GM19240 (cell line): ENCODE measurements around the gene WHRN.
A peak's percentile ranks its signal among the peaks of the same experiment; 100 is the strongest.

Experiments used
- DNase-seq: peaks from one replicate; pipeline ENCODE4 v3.0.0; 2011; ENCODE audit warnings: low spot score; ENCODE audit not compliant: insufficient read length

Gene WHRN

DNA sequence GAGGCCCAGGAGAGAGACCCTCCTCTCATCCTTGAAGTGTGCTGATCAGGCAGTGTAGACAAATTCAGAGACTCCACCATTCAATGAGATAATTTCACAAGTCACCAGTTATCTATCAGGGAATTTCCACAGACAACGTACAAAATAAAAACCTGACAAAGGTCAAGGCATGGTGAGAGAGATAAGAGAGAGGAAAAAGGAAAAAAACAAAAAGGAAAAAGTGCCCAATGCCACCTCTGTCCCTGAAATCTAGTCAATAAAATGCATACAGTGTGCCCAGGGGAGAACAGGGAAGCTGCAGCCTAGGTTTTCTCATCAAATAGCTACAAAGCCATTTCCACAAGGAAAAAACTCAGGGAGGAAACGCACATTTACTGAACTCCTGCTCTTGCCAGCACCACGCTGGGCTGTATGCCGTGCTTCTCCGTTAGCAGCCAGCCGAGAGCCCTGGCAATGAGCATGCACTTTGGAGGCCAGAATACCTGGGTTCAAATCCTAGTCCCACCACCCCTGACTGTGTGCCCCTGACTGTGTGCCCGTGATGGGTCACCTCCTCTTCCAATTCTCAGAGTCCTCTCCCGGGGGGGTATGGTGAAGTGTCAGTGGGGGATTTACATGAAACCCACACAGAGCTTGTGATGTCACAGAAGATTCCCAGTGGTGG lies 11.6 kb downstream of the WHRN start:
- no peak for DNase-seq

DNA sequence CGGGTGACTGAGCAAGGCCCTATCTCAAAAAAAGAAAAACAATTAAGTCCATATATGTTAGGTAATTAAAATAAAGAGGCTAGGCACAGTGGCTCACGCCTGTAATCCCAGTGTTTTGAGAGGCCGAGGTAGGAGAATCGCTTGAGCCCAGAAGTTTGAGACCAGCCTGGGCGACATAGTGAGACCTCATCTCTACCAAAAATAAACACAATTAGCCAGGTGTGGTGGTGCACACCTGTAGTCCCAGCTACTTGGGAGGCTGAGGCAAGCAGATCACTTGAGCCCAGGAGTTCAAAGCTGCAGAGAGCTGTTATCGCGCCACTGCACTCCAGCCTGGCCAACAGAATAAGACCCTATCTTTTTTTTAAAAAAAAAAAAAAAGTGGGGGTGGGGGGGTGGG lies 12.3 kb downstream of the WHRN start:
- DNase-seq: no peak

GRCh38 chr9:114491430-114492003 lies 13.8 kb downstream of the WHRN start:
- no peak for DNase-seq

GRCh38 chr9:114489928-114490327 lies 15.3 kb downstream of the WHRN start:
- no peak for DNase-seq

DNA sequence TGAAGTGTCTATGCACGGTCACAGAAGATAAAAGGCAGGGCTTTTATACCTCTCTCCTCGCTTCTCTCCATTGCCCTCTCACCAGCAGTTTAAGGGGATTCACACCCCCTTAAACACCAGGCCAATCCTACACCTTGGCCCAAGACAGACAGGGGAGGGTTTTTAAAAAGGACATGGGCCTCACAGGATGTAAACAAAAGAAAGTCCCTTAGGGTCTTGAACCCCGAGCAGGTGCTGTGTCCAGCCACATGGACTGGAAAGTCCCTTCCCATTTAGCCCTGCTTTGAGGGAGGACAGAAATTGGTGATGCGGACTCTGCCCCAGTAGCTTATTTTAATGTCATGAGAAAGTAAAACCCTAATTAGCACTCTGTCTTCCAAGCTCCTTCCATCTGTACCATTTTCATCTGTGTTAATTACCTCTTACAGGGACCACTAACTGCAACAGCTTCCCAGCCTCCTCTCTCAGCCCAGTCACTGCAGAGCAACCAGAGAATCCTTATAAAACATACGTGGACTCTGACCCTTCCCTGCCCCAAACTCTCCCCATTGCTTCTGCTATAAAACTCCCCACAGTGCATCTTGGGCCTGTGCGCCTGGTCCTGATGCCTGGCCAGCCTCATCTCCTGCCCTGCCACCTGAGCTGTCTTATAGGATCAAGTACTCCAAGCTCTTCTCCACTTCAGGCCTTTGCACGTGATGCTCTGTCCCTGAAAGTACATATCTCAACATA lies 16.7 kb downstream of the WHRN start:
- no peak for DNase-seq

- DNase-seq: peak; percentile 69
Observed at GRCh38 chr9:114487607-114488300, 17.5 kb downstream of the WHRN start.

- no peak for DNase-seq
Observed at GRCh38 chr9:114486205-114486963, 18.9 kb downstream of the WHRN start.

- DNase-seq: no peak
Observed at GRCh38 chr9:114484854-114485443, 20.3 kb downstream of the WHRN start.

GRCh38 chr9:114484215-114484853 lies 20.9 kb downstream of the WHRN start:
- no peak for DNase-seq

DNA sequence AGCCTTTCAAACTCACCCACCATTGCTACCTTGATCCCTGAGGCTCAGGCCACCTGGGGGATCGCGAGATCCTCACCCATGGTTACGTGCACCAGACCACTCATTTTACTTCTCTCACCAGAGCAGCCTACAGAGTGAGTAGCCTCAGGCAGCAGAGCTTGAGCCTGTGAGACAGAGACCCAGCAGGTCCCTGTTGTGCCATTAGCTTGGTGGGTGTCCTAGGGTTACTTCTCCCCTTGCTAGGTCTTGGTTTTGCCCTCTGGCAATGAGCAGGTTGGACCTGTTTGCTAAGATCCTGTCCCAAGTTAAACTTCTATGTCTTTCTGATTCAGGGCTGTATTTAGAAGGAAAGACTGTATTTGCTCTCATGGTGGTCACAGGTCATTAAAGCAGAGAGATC lies 21.8 kb downstream of the WHRN start:
- no peak for DNase-seq

- no peak for DNase-seq
Observed at GRCh38 chr9:114482593-114482992, 22.7 kb downstream of the WHRN start.

- no peak for DNase-seq
Observed at GRCh38 chr9:114481789-114482188, 23.5 kb downstream of the WHRN start.

DNA sequence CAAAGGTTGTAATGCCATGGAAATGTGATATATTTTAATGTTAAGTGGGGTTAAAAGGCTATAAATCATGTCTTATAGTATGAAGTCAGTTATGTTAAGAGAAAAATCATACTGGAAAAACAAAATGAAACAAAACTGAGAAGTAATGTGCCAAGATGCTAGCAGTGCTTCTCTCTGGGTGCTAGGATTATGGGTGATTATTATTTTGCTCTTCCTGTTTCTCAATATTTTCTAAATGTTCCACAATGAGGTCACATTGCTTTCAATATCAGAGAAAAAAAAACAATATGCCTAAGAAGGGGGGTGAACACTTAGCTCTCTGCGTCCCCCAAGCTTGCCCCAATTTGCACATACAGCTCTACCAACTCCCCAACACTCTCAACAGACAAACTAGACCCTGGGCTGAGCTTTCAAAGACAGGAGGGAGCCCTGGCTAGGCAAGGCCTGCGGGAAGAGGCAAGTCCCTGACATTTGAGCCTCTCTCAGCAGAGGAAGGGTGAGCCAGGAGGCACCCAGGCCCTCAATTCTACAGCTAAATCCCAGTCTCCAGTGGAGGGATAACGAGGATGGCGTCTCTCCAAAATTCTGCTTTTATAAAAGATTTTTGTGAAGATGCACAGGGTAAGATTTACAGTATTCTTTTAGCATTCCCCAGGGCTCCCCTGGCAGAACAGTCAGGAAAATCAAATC lies 24.4 kb downstream of the WHRN start:
- DNase-seq: no peak

DNA sequence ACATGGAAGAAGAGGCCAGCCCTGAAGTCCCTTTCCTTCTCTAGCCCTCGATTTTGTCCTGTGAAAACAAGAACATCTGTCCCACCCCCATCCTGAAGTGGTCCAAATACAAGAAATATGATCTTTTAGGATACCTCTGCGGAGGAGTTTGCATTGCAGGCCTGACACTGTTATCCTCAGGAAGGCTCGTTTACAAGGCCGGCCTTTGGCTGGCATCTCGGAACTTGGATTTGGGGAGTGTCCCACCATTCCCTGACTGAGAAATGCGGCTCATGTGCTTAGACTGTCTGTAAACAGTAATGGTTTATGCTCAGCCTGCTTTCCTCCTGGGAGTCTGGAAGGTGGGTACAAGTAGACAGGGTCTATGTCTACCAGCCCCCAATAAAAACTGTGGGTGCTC lies 26.4 kb downstream of the WHRN start:
- DNase-seq: no peak

DNA sequence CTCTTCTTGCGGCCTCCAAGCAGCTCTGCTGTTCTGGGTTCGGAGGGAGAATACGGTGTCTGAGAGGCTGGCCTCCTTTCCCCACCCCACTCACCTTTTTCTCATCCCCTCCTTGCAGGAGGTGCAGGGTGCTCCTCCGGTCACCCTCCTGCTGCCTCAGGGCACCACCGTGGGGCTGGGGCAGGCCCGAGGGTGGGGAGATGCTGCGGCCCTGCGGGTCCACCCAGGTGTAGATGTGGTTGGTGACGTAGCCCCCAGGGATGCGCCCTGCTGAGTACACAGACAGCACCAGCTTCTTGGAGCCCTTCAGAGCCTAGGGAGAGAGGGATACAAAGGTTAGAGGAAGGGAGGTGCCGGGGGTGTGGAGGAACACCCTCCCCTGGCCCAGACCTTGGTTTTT lies 26.8 kb downstream of the WHRN start:
- no peak for DNase-seq

- no peak for DNase-seq
Observed at GRCh38 chr9:114477642-114478041, 27.6 kb downstream of the WHRN start.

DNA sequence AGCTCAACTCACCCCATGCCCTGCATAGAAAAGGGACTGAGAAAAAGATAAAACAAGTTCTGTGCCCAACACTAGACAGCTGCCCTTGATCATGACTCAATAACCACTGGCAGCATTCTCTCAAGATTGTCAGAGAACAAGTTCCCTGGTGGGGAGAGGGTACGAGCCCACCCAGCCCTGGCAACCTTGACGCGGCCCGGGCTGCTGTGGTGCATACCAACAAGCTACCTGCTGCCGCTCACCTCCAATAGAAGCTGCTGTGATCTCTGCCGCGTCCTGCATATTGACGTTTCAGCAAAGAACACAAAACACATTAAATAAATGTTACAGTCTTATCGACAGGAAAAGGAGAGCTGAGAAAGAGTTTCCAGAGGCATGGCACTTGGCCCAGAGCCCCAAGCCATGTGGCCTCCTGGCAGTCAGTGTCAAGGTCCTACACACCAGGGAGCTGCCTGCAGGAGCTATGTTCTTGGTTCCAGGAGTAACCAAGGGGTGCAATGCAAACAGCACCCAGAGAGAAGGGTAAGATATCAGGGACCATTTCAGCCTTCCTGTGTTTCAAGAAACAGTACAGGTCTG lies 28.3 kb downstream of the WHRN start:
- DNase-seq: no peak

DNA sequence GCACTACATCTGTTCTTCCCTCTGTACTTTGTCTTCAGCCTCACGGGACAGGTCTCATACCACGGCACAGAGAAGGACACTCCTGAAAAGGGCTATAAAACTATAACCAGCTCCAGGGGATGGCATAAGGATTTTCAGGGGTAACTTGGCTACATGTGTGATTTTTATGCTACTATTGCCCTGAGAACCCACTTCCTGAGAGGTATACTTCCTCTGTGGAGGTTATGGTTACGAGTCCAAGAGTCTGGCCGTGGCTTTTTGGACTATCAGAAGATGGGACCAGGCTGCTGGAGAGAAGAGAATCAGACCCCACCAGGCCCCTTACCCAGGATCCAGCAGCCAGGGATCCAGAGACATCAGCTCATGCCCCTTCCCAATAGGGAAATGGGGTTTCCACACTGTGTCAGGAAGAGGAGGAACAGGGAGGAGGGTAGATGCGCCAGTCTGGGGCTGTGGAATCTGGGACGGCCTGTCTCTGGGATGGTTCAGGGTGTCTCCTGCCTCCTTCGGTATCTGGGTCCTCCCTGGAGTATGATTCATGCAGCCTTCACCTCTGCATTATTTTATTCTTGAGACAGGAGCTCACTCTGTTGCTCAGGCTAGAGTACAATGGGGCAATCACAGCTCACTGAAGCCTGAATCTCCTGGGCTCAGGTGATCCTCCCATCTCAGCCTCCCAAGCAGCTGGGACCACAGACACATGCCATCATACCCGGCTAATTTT lies 29.7 kb downstream of the WHRN start:
- no peak for DNase-seq

GRCh38 chr9:114474425-114474824 lies 30.8 kb downstream of the WHRN start:
- no peak for DNase-seq
